Thyroid gland (tissue), 4 donors: Measurements from ENCODE around the gene PGM2L1. TPM values are rescaled to one million over a fixed set of nuclear protein-coding genes. Genes with fewer than 3 reads are reported as not detected.

ENCODE experiments used
- DNase-seq, 2 donors: peaks; one replicate each; pipeline ENCODE4 v3.0.0-alpha.2; 2019
- H3K27ac ChIP-seq, 3 donors: fragments of 200-600 bp; sonication (generic); 1 replicate in 2 of 3; 2 replicates in 1 of 3; pipeline ENCODE4 v1.5.1; 2016 to 2019; ENCODE audit warnings: mild to moderate bottlenecking in 1 of 3, moderate library complexity in 1 of 3
- H3K27me3 ChIP-seq: fragments of 200-600 bp; sonication (generic); one replicate; pipeline ENCODE4 v1.5.1; 2019
- H3K36me3 ChIP-seq, 2 donors: fragments of 200-600 bp; sonication (generic); one replicate each; pipeline ENCODE4 v1.5.1; 2016 to 2019
- H3K4me1 ChIP-seq, 2 donors: fragments of 200-600 bp; sonication (generic); one replicate each; pipeline ENCODE4 v1.5.1; 2017 to 2019
- H3K4me3 ChIP-seq, 3 donors: fragments of 200-600 bp; sonication (generic); replicated peaks in 1 of 3; 1 replicate in 2 of 3; 2 replicates in 1 of 3; pipeline ENCODE4 v1.5.1; 2016; ENCODE audit warnings: mild to moderate bottlenecking in 1 of 3
- H3K9me3 ChIP-seq: fragments of 200-600 bp; sonication (generic); one replicate; pipeline ENCODE4 v1.5.1; 2017
- POLR2A ChIP-seq, 2 donors: fragments of 450-650 bp; IDR thresholded peaks; one replicate each; pipeline ENCODE4 v1.6.1; 2017; ENCODE audit warnings: antibody characterized with exemption in 2 of 2, mild to moderate bottlenecking in 2 of 2, moderate library complexity in 1 of 2
- WGBS, 2 donors: methylation state at CpG; one replicate each; pipeline ENCODE4 v1.1.5; 2017; 5-methylcytosine and 5-hydroxymethylcytosine counted together
- intact Hi-C: fragments of 100-400 bp; cut with DNase I; formaldehyde crosslinking; loops from one replicate; pipeline ENCODE4 v1.15.1; 2023
- total RNA-seq, 4 donors: library from RNA; depleted of rRNA; stranded (reverse); fragments of >200 nt; gene quantifications; one replicate each; pipeline ENCODE4 v1.2.3, GENCODE V29; 2016
- TF ChIP-seq, protein P1 (sequence below), 6 experiments: fragments of 200-600 bp in 3 of 6; fragments of 450-650 bp in 3 of 6; sonication (generic) in 3 of 6; IDR thresholded peaks; one replicate each; pipeline ENCODE4 v1.5.1; 2016 to 2019; ENCODE audit warnings: antibody characterized with exemption in 6 of 6, mild to moderate bottlenecking in 2 of 6, inconsistent platforms in 1 of 6, moderate library complexity in 1 of 6

Gene PGM2L1
- total RNA-seq, 4 donors from 2014 or later, result 5.0 to 11.4 (median 5.6) TPM

DNA sequence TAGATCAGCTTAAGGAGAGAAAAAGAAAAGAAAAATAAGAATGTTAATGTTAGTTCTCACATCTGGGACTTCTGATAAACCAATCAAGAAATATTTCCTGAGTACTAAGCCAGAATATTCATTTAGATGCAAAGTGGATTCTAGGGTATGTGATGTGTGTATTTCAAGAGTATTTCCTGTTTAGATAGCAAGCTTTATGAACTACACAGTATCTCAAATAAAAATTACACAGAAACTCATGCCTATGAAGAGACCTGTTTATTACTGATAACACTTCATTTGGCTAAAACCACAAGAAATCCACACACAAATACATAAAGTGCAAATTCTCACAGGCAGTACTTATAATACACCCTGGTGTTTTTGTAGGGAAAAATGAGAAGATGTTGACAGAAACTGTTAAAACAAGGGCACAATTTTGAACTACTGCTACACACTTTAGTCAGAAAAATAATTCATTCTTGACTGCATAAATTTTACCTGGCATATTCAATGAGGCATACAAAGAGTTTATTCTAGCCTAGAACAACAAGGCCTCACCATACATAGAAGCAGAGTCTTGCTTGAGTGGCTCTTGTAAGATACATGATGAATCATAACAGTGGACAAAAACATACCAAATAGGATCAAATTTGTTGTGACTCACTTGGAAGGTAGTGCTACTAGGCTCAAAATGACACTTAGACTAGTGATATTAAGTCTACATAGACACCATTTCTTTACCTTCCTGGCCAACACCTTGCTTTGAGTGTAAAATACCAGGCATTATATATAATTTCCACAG lies 68.0 kb downstream of the PGM2L1 start:
- Histone ChIP-seq H3K27ac (peak overlapping the region; percentile 26 to 70 (median 53)), H3K4me3 (no peak overlapping the region), H3K9me3 (no peaks in the 10 kb centered on the region), H3K4me1 (peaks cover 34 to 51% of the 10 kb centered on the region in 2 donors), H3K27me3 (no peaks in the 10 kb centered on the region), H3K36me3 (no peaks in the 10 kb centered on the region)
- DNase-seq, result no peak
- TF ChIP-seq POLR2A (IDR thresholded peaks at IDR 0.05), result no peak
- TF ChIP-seq, protein P1, sequence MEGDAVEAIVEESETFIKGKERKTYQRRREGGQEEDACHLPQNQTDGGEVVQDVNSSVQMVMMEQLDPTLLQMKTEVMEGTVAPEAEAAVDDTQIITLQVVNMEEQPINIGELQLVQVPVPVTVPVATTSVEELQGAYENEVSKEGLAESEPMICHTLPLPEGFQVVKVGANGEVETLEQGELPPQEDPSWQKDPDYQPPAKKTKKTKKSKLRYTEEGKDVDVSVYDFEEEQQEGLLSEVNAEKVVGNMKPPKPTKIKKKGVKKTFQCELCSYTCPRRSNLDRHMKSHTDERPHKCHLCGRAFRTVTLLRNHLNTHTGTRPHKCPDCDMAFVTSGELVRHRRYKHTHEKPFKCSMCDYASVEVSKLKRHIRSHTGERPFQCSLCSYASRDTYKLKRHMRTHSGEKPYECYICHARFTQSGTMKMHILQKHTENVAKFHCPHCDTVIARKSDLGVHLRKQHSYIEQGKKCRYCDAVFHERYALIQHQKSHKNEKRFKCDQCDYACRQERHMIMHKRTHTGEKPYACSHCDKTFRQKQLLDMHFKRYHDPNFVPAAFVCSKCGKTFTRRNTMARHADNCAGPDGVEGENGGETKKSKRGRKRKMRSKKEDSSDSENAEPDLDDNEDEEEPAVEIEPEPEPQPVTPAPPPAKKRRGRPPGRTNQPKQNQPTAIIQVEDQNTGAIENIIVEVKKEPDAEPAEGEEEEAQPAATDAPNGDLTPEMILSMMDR (IDR thresholded peaks at IDR 0.05), result no peak
- intact Hi-C loops, result no loop called here

DNA sequence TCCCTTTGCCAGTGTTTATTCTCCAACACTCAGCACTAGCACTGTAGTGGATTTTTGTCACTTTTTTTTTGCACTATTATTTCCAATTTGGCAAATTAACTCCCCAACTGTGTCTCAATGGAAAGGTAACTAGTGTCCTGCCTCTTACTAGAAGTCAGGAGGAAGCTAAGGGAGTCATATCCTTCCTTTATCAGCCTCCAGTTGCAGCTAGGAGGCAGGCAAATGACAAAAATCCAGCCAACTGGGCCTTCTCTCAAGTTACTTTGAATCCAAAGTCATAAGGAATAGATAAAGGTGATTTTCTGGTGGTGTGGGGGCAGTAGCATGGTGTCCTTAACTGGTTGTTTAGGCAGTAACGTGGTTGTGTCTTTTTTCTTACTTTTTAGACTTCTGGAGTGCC lies 71.2 kb downstream of the PGM2L1 start:
- WGBS, 2 donors, result 85 to 90% methylated on average over 1 of the region's 1 CpG
- DNase-seq, result no peak
- H3K9me3 ChIP-seq, result no peaks in the 10 kb centered on the region
- TF ChIP-seq, protein P1 (IDR thresholded peaks at IDR 0.05), result peak in 1 of 6 experiments; percentile 4
- no peak for TF ChIP-seq POLR2A (IDR thresholded peaks at IDR 0.05)
- H3K27ac ChIP-seq, result peak overlapping the region; percentile 81 to 87 (median 86)
- intact Hi-C loops, result no loop called here
- no peak overlapping the region for H3K4me3 ChIP-seq
- peaks cover 54 to 75% of the 10 kb centered on the region in 2 donors for H3K4me1 ChIP-seq
- no peaks in the 10 kb centered on the region for H3K36me3 ChIP-seq
- H3K27me3 ChIP-seq, result no peaks in the 10 kb centered on the region

DNA sequence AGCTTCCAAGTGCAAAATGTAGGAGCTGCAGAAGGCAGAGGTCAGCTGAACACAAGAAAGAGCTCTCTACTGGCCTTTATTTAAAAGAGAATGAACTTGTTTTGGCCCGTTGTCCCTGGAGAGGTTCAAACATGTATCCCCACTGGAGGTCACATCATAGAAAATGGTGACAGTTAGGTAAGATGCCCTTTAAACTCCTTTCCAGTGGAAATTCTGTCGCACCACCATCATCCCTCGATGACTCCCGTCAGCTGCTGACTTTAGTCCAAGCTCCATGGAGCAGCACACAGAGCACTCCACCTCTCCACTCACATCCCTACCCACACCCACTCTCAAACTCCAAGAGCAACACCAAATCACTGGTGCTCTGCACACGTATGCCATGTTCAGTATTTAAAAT lies 71.6 kb downstream of the PGM2L1 start:
- WGBS, 2 donors, result 23 to 44% methylated on average over 5 of the region's 5 CpGs
- Histone ChIP-seq H3K36me3 (no peaks in the 10 kb centered on the region), H3K4me3 (no peak overlapping the region), H3K27me3 (no peaks in the 10 kb centered on the region), H3K27ac (peak overlapping the region; percentile 81 to 87 (median 86)), H3K4me1 (peaks cover 58 to 79% of the 10 kb centered on the region in 2 donors), H3K9me3 (no peaks in the 10 kb centered on the region)
- DNase-seq, result peak; percentile 51 to 61
- intact Hi-C loops, result no loop called here
- TF ChIP-seq, protein P1 (IDR thresholded peaks at IDR 0.05), result no peak
- no peak for TF ChIP-seq POLR2A (IDR thresholded peaks at IDR 0.05)

DNA sequence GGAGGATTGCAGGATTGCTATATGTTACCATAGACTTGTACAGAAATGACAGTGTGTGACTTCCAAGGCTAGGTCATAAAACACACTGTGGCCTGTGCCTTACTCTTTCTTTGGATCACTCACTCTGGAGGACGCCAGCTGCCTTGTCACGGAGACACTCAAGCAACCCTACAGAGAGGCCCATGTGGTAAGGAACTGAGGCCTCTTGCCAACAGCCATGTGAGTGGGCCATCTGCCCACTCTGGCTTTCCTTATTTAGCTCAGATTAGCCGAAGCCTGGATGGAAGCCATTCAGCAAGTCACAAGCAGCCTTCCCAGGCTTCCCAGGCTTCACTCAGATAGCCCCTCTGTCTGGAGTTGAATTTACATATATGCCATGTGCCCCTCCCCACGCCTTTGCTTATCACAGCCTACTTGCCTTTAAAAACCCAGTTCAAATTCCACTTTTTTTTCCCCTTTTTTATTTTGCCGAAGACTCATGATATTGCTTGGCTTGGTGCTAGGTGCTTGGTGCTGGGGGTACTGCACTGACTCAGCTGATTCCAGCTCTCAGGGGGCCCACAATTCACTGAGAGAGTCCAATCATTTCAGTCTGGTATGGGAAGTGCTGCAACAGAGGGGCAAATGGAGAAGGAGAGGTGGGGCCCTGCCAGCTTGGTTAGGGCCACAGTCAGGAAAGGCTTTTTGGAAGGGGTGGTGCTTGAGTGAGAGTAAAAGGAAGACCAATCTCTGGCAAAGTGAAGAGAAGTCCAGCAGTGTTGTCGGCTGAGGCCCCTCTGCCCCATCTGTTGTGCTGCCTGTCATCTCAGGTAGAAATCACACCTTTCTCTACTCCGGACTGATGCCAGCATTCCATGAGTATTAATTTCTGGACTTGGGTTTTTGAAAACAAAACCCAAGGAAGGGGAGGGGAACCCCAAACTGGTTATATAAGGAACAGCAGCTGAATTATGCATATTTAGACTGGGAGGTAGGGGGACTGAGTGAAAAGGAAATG lies 72.3 kb downstream of the PGM2L1 start:
- 44 to 50% methylated on average over 7 of the region's 7 CpGs for WGBS, 2 donors
- H3K4me3 ChIP-seq, result no peak overlapping the region
- H3K27me3 ChIP-seq, result no peaks in the 10 kb centered on the region
- peaks cover 63 to 83% of the 10 kb centered on the region in 2 donors for H3K4me1 ChIP-seq
- TF ChIP-seq, protein P1 (IDR thresholded peaks at IDR 0.05), result no peak
- peak in 1 of 2 donors; percentile 36 for TF ChIP-seq POLR2A (IDR thresholded peaks at IDR 0.05)
- H3K36me3 ChIP-seq, result no peaks in the 10 kb centered on the region
- peak; percentile 92 to 95 for DNase-seq
- H3K27ac ChIP-seq, result peak overlapping the region; percentile 81 to 87 (median 86)
- intact Hi-C loops, result no loop called here
- no peaks in the 10 kb centered on the region for H3K9me3 ChIP-seq
